Karpas-422 (cell line): Measurements from ENCODE around the gene LRRC8A. TPM values are rescaled to one million over a fixed set of nuclear protein-coding genes. Genes with fewer than 3 reads are reported as not detected.

Source experiments
- DNase-seq: peaks from one replicate; pipeline ENCODE4 v3.0.0-alpha.2; 2015
- H2AFZ ChIP-seq: fragments of 200-600 bp; sonication (generic); 2 replicates; pipeline ENCODE4 v1.6.1; 2014; ENCODE audit warnings: antibody characterized with exemption, low read length, mixed read lengths
- H3K27ac ChIP-seq: fragments of 200-600 bp; sonication (generic); 2 replicates; pipeline ENCODE4 v1.5.1; 2014; ENCODE audit warnings: mild to moderate bottlenecking, low read length, moderate library complexity
- H3K27me3 ChIP-seq: fragments of 200-600 bp; sonication (generic); 2 replicates; pipeline ENCODE4 v1.6.1; 2014; ENCODE audit warnings: low read length, mixed read lengths
- H3K36me3 ChIP-seq: fragments of 200-600 bp; sonication (generic); 2 replicates; pipeline ENCODE4 v1.6.1; 2014; ENCODE audit warnings: low read length, mixed read lengths; ENCODE audit not compliant: insufficient read depth
- H3K4me1 ChIP-seq: fragments of 200-600 bp; sonication (generic); 2 replicates; pipeline ENCODE4 v1.6.1; 2014; ENCODE audit warnings: mild to moderate bottlenecking, low read length, mixed read lengths
- H3K4me2 ChIP-seq: fragments of 200-600 bp; sonication (generic); 2 replicates; pipeline ENCODE4 v1.6.1; 2014; ENCODE audit warnings: low read length, low read depth, mild to moderate bottlenecking; ENCODE audit not compliant: poor library complexity, severe bottlenecking
- H3K4me3 ChIP-seq: fragments of 200-600 bp; sonication (generic); 2 replicates; pipeline ENCODE4 v1.5.1; 2014; ENCODE audit warnings: mild to moderate bottlenecking, antibody characterized with exemption, low read length, mixed read lengths
- H3K79me2 ChIP-seq: fragments of 200-600 bp; sonication (generic); 2 replicates; pipeline ENCODE4 v1.6.1; 2014; ENCODE audit warnings: mild to moderate bottlenecking, low read length, mixed read lengths
- H3K9ac ChIP-seq: fragments of 200-600 bp; sonication (generic); 2 replicates; pipeline ENCODE4 v1.6.0; 2014; ENCODE audit warnings: low read length
- H3K9me2 ChIP-seq: fragments of 200-600 bp; sonication (generic), shearing (Covaris generic); replicated peaks from 2 replicates; pipeline ENCODE4 v1.6.0; 2014; ENCODE audit warnings: mild to moderate bottlenecking, low read length, moderate library complexity; ENCODE audit not compliant: insufficient read depth
- H3K9me3 ChIP-seq: fragments of 300-700, 200-600 bp; sonication (generic); 2 replicates; pipeline ENCODE4 v1.6.1; 2014; ENCODE audit warnings: low read length, mixed read lengths
- H4K20me1 ChIP-seq: fragments of 200-600 bp; sonication (generic); 2 replicates; pipeline ENCODE4 v1.6.1; 2014; ENCODE audit warnings: mild to moderate bottlenecking, antibody characterized with exemption, low read length, low read depth; ENCODE audit not compliant: insufficient read depth
- total RNA-seq: library from RNA; depleted of rRNA; stranded (reverse); fragments of >200 nt; shearing (Covaris generic); gene quantifications from 2 replicates; pipeline ENCODE4 v1.2.3, GENCODE V29; 2014; ENCODE audit warnings: low replicate concordance

The LRRC8A gene
- total RNA-seq, 1 experiment from 2014 or later = 6.3 TPM

GRCh38 chr9:128891321-128892220, 9.6 kb downstream of the LRRC8A start:
- H4K20me1 ChIP-seq = no peaks in the 10 kb centered on the region
- H3K27me3 ChIP-seq = no peaks in the 10 kb centered on the region
- no peak overlapping the region for H3K27ac ChIP-seq
- no peak overlapping the region for H3K4me3 ChIP-seq
- no peak overlapping the region for H3K4me2 ChIP-seq
- no peak overlapping the region for H2AFZ ChIP-seq
- H3K9ac ChIP-seq = no peak overlapping the region
- H3K4me1 ChIP-seq = peaks cover 17% of the 10 kb centered on the region
- peaks cover 12% of the 10 kb centered on the region; the same call in 1 of the 2 replicates for H3K79me2 ChIP-seq
- H3K36me3 ChIP-seq = no peaks in the 10 kb centered on the region; the same call in 1 of the 2 replicates
- H3K9me3 ChIP-seq = no peaks in the 10 kb centered on the region
- no peak for DNase-seq
- H3K9me2 ChIP-seq = no peaks in the 10 kb centered on the region

GRCh38 chr9:128892221-128892921, 10.4 kb downstream of the LRRC8A start:
- Histone ChIP-seq H3K4me1 (peaks cover 17% of the 10 kb centered on the region), H3K4me2 (no peak overlapping the region), H4K20me1 (no peaks in the 10 kb centered on the region), H3K9me2 (no peaks in the 10 kb centered on the region), H3K36me3 (no peaks in the 10 kb centered on the region), H3K9ac (no peak overlapping the region), H3K27me3 (no peaks in the 10 kb centered on the region), H3K9me3 (no peaks in the 10 kb centered on the region), H3K79me2 (peaks cover 10% of the 10 kb centered on the region; the same call in 1 of the 2 replicates), H3K4me3 (no peak overlapping the region), H3K27ac (no peak overlapping the region), H2AFZ (no peak overlapping the region)
- no peak for DNase-seq

GRCh38 chr9:128893354-128893753, 11.4 kb downstream of the LRRC8A start:
- no peaks in the 10 kb centered on the region for H3K9me2 ChIP-seq
- no peak overlapping the region for H3K4me2 ChIP-seq
- H3K27me3 ChIP-seq = no peaks in the 10 kb centered on the region
- H3K4me3 ChIP-seq = no peak overlapping the region
- H3K9ac ChIP-seq = no peak overlapping the region
- H3K9me3 ChIP-seq = no peaks in the 10 kb centered on the region
- DNase-seq = no peak
- no peak overlapping the region for H3K27ac ChIP-seq
- peaks cover 7% of the 10 kb centered on the region; the same call in 1 of the 2 replicates for H3K79me2 ChIP-seq
- H4K20me1 ChIP-seq = no peaks in the 10 kb centered on the region
- H2AFZ ChIP-seq = no peak overlapping the region
- H3K36me3 ChIP-seq = no peaks in the 10 kb centered on the region
- H3K4me1 ChIP-seq = peaks cover 17% of the 10 kb centered on the region

- Histone ChIP-seq H3K27ac (no peak overlapping the region), H3K4me2 (no peak overlapping the region), H3K9me3 (no peaks in the 10 kb centered on the region), H3K4me1 (peaks cover 17% of the 10 kb centered on the region), H2AFZ (no peak overlapping the region), H3K9ac (no peak overlapping the region), H3K27me3 (no peaks in the 10 kb centered on the region), H3K79me2 (peaks cover 6% of the 10 kb centered on the region; the same call in 1 of the 2 replicates), H3K9me2 (no peaks in the 10 kb centered on the region), H3K36me3 (no peaks in the 10 kb centered on the region), H4K20me1 (no peaks in the 10 kb centered on the region), H3K4me3 (no peak overlapping the region)
- DNase-seq = no peak
These were observed 12.8 kb downstream of the LRRC8A start for GRCh38 chr9:128894764-128895163.

GRCh38 chr9:128895556-128895955, 13.6 kb downstream of the LRRC8A start:
- no peak overlapping the region for H3K9ac ChIP-seq
- no peak for DNase-seq
- no peaks in the 10 kb centered on the region for H3K36me3 ChIP-seq
- H3K4me1 ChIP-seq = peaks cover 17% of the 10 kb centered on the region
- H4K20me1 ChIP-seq = no peaks in the 10 kb centered on the region
- H3K4me2 ChIP-seq = no peak overlapping the region
- no peak overlapping the region for H2AFZ ChIP-seq
- no peak overlapping the region for H3K4me3 ChIP-seq
- peaks cover 6% of the 10 kb centered on the region; the same call in 1 of the 2 replicates for H3K79me2 ChIP-seq
- H3K27ac ChIP-seq = no peak overlapping the region
- H3K27me3 ChIP-seq = no peaks in the 10 kb centered on the region
- H3K9me3 ChIP-seq = no peaks in the 10 kb centered on the region
- no peaks in the 10 kb centered on the region for H3K9me2 ChIP-seq

- no peak for DNase-seq
- Histone ChIP-seq H3K27me3 (no peaks in the 10 kb centered on the region), H3K9me2 (no peaks in the 10 kb centered on the region), H3K4me3 (no peak overlapping the region), H3K36me3 (no peaks in the 10 kb centered on the region), H2AFZ (no peak overlapping the region), H3K79me2 (peaks cover 3% of the 10 kb centered on the region; the same call in 1 of the 2 replicates), H4K20me1 (no peaks in the 10 kb centered on the region), H3K27ac (no peak overlapping the region), H3K4me1 (peaks cover 17% of the 10 kb centered on the region), H3K4me2 (no peak overlapping the region), H3K9ac (no peak overlapping the region), H3K9me3 (no peaks in the 10 kb centered on the region)
These were observed 16.4 kb downstream of the LRRC8A start for GRCh38 chr9:128898382-128898781.

GRCh38 chr9:128898845-128899565, 17.1 kb downstream of the LRRC8A start:
- no peaks in the 10 kb centered on the region for H3K36me3 ChIP-seq
- H3K9me3 ChIP-seq = no peaks in the 10 kb centered on the region
- H3K27me3 ChIP-seq = no peaks in the 10 kb centered on the region
- H2AFZ ChIP-seq = no peak overlapping the region
- H3K4me2 ChIP-seq = no peak overlapping the region
- no peak overlapping the region for H3K4me3 ChIP-seq
- no peak overlapping the region for H3K27ac ChIP-seq
- no peaks in the 10 kb centered on the region for H3K9me2 ChIP-seq
- DNase-seq = no peak
- no peak overlapping the region for H3K9ac ChIP-seq
- H4K20me1 ChIP-seq = no peaks in the 10 kb centered on the region
- peaks cover 17% of the 10 kb centered on the region for H3K4me1 ChIP-seq
- peaks cover 3% of the 10 kb centered on the region; the same call in 1 of the 2 replicates for H3K79me2 ChIP-seq
